Smooth muscle cell (in vitro differentiated cells): ENCODE measurements around the gene MAP2. TPM values are rescaled to one million over a fixed set of nuclear protein-coding genes. Genes with fewer than 3 reads are reported as not detected.

Source experiments
- DNase-seq: peaks from one replicate; lab custom pipeline; 2025; ENCODE audit not compliant: unreplicated experiment; lab: John Stamatoyannopoulos, UW
- H2AFZ ChIP-seq: fragments of 200-600 bp; sonication (generic); 2 replicates; pipeline ENCODE4 v1.6.0; 2016; ENCODE audit warnings: antibody characterized with exemption, low read depth, mild to moderate bottlenecking
- H3F3A ChIP-seq: fragments of 200-600 bp; sonication (generic); 2 replicates; pipeline ENCODE4 v1.6.0; 2017; ENCODE audit warnings: antibody characterized with exemption, low read depth
- H3K27ac ChIP-seq: fragments of 200-600 bp; sonication (generic); 2 replicates; pipeline ENCODE4 v1.5.1; 2016; ENCODE audit warnings: low read depth, mild to moderate bottlenecking
- H3K27me3 ChIP-seq: fragments of 200-600 bp; sonication (generic); 2 replicates; pipeline ENCODE4 v1.6.1; 2016; ENCODE audit warnings: low read depth, mild to moderate bottlenecking
- H3K36me3 ChIP-seq: fragments of 200-600 bp; sonication (generic); 2 replicates; pipeline ENCODE4 v1.5.1; 2016; ENCODE audit warnings: low read depth
- H3K4me1 ChIP-seq: fragments of 200-600 bp; sonication (generic); 2 replicates; pipeline ENCODE4 v1.5.1; 2016; ENCODE audit warnings: low read depth
- H3K4me2 ChIP-seq: fragments of 200-600 bp; sonication (generic); 2 replicates; pipeline ENCODE4 v1.6.0; 2016; ENCODE audit warnings: mild to moderate bottlenecking
- H3K4me3 ChIP-seq: fragments of 200-600 bp; sonication (generic); 2 replicates; pipeline ENCODE4 v1.5.1; 2016; ENCODE audit warnings: mild to moderate bottlenecking
- H3K79me2 ChIP-seq: fragments of 200-600 bp; sonication (generic); 2 replicates; pipeline ENCODE4 v1.6.0; 2016; ENCODE audit warnings: low read depth, mild to moderate bottlenecking
- H3K9ac ChIP-seq: fragments of 200-600 bp; sonication (generic); 2 replicates; pipeline ENCODE4 v1.6.0; 2016; ENCODE audit warnings: low read depth
- H3K9me3 ChIP-seq: fragments of 200-600 bp; sonication (generic); replicated peaks from 2 replicates; pipeline ENCODE4 v1.5.1; 2016; ENCODE audit warnings: low read depth
- H4K20me1 ChIP-seq: fragments of 200-600 bp; sonication (generic); 2 replicates; pipeline ENCODE4 v1.6.0; 2016; ENCODE audit warnings: low read depth
- CTCF ChIP-seq: fragments of 200-600 bp; sonication (generic); IDR thresholded peaks from 2 replicates; pipeline ENCODE4 v1.5.1; 2017; ENCODE audit warnings: borderline replicate concordance, mild to moderate bottlenecking, antibody characterized with exemption; ENCODE audit not compliant: insufficient read depth, poor library complexity, severe bottlenecking
- WGBS: methylation state at CpG from one replicate; pipeline ENCODE4 v1.1.7; 2016; ENCODE audit warnings: low lambda C conversion rate; 5-methylcytosine and 5-hydroxymethylcytosine counted together
- polyA plus RNA-seq: library from polyadenylated mRNA; unstranded; fragments of >200 nt; fragmentation: Nextera tagmentation; extraction: Ambion mirVana; gene quantifications from 2 replicates; pipeline ENCODE4 v1.2.1, GENCODE V29; 2016
- total RNA-seq: library from RNA; depleted of rRNA; stranded (reverse); fragments of >200 nt; gene quantifications from 2 replicates; pipeline ENCODE4 v1.2.3, GENCODE V29; 2014

MAP2 gene
- total and polyA plus RNA-seq, 2 experiments from 2014 or later: 1.8 to 18.7 TPM

GRCh38 chr2:209422191-209422754 is 1.6 kb upstream of the MAP2 start:
- no peak overlapping the region for H2AFZ ChIP-seq
- H3F3A ChIP-seq: peaks cover 4% of the 10 kb centered on the region
- H3K4me3 ChIP-seq: no peak overlapping the region
- no peak overlapping the region for H3K27ac ChIP-seq
- no peak for DNase-seq
- 94% methylated on average over 6 of the region's 6 CpGs for WGBS
- peaks cover 10% of the 10 kb centered on the region for H3K4me1 ChIP-seq
- H3K27me3 ChIP-seq: no peaks in the 10 kb centered on the region
- H3K9ac ChIP-seq: no peak overlapping the region
- H4K20me1 ChIP-seq: no peaks in the 10 kb centered on the region
- H3K79me2 ChIP-seq: no peaks in the 10 kb centered on the region
- no peak for TF ChIP-seq CTCF
- no peaks in the 10 kb centered on the region for H3K36me3 ChIP-seq
- H3K9me3 ChIP-seq: no peaks in the 10 kb centered on the region
- no peak overlapping the region for H3K4me2 ChIP-seq

GRCh38 chr2:209424199-209424701 is 403 bp downstream of the MAP2 start:
- no peaks in the 10 kb centered on the region for H3K36me3 ChIP-seq
- H3K27me3 ChIP-seq: no peaks in the 10 kb centered on the region
- no peaks in the 10 kb centered on the region for H3K79me2 ChIP-seq
- peak overlapping the region; percentile 14 for H3K27ac ChIP-seq
- DNase-seq: no peak
- peaks cover 10% of the 10 kb centered on the region for H3K4me1 ChIP-seq
- H3K9me3 ChIP-seq: no peaks in the 10 kb centered on the region
- no peak for TF ChIP-seq CTCF
- peak overlapping the region; percentile 92 for H2AFZ ChIP-seq
- H3K4me3 ChIP-seq: peak overlapping the region; percentile 82
- 3% methylated on average over 25 of the region's 28 CpGs for WGBS
- no peaks in the 10 kb centered on the region for H4K20me1 ChIP-seq
- H3F3A ChIP-seq: peaks cover 4% of the 10 kb centered on the region
- H3K9ac ChIP-seq: peak overlapping the region; percentile 52
- peak overlapping the region; percentile 95 for H3K4me2 ChIP-seq

GRCh38 chr2:209424781-209425470 is 1.1 kb downstream of the MAP2 start:
- Histone ChIP-seq H3K9ac (no peak overlapping the region), H3K27ac (peak overlapping the region; percentile 14), H4K20me1 (no peaks in the 10 kb centered on the region), H3K4me1 (peaks cover 10% of the 10 kb centered on the region), H3K9me3 (no peaks in the 10 kb centered on the region), H3K4me3 (peak overlapping the region; percentile 82), H2AFZ (peak overlapping the region; percentile 92), H3K36me3 (no peaks in the 10 kb centered on the region), H3K4me2 (peak overlapping the region; percentile 95), H3F3A (peaks cover 4% of the 10 kb centered on the region), H3K79me2 (peaks cover 4% of the 10 kb centered on the region), H3K27me3 (no peaks in the 10 kb centered on the region)
- no peak for TF ChIP-seq CTCF
- no peak for DNase-seq
- 27% methylated on average over 10 of the region's 10 CpGs for WGBS
